CD4-positive, alpha-beta T cell treated with Interleukin-15 for 4 hours (primary cell): Measurements from ENCODE around the gene PCNT.
A peak's percentile ranks its signal among the peaks of the same experiment; 100 is the strongest.
"Not testable (repeated sequence)": the region's sequence is repeated elsewhere in the genome, so short reads cannot be mapped to it uniquely, and the experiment has no call there.

Experiments used
- DNase-seq: peaks from one replicate; pipeline ENCODE4 v3.0.0-alpha.2; 2020; ENCODE audit warnings: low spot score

The PCNT gene

DNA sequence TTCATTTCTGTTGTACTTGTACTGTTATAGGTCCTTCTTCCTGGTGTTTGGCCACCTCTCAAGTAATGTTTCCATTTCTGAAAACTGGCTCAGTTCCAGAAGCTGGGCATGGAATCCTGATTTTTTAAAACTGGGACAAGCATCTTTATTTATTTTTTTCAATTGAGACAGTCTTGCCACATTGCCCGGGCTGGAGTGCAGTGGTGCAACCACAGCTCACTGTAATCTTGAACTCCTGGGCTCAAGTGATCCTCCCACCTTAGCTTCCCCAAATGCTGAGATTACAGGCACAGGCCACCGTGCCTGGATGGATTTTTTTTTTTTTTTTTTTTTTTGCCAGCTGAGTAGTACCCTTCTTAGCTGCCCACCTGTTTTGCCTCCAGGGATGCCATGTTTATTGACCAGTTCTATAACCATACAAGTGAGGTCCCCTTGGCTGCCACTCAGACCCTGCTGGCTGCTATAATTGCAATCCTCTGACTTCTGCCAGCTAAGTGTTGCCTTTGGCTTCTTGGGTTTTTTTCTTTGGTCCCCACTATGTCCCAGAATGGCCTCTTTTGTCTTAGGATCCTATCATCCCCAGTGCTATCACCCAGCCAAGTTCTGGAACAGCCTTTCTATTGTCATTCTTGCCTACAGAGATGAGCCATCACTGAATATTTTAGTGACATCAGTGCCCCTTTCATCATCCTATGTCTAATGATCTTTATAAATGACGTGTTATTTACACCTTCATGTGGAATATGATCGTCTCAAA, 130.9 kb downstream of the PCNT start:
- no peak for DNase-seq

DNA sequence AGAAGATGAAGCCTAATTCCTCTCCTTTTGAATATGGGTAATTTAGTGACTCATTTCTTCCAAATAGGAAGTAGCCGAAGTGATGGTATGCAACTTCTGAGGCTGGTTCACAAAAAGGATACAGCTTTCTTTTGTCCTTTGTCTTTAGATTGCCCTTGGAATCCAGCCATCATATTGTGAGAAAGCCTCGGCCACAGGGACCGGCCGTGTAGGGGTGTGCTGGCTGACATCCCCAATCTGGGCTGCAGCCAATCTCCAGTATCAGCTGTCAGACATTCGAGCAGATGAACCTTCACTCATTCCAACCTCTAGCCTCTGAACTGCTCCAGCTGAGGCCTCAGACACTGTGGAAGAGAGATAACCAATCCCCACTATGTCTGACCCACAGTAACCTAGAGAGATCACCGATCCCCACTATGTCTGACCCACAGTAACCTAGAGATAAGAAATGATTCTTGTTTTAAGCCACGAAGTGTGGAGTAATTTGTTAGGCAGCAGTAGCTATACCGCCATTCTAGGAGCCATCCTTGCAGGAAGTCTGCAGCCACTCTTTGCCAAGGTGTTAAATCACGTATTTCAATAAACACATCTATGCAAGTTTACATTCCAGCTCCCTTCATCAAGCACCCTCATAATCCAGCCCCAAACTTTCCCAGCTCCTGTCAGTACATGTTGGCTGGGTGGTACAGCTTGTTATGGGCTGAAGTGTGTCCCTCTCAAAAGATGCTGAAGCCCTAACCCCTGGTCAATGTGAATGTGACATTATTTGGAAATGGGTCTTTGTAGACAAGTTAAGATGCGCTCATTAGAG, 131.8 kb downstream of the PCNT start:
- no peak for DNase-seq

GRCh38 chr21:46456750-46457149, 132.8 kb downstream of the PCNT start:
- DNase-seq, result no peak

DNA sequence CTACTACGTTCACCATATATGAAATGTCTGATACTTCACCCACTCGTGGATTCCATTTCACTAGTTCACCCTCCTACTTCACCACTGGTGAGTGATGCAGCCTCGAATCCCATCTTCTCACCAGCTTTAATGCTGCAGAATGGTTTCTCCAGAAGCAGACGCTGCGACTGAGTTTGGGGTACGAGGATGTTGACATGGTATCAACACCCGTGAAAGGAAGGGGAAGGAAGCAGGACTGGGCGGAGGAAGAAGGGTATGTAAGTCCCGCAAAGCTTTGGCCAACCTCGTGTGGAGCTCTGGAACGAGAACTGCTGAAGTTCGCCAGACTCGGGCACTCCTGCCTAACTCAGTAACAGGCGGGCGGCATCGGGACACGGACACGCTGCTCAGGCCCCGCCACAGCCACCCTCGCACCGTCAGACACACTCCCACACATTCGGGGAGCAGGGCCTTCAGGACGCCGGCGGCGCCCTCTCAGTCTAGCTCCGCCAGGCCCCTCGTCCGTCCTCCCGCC, 133.9 kb downstream of the PCNT start:
- DNase-seq, result no peak

DNA sequence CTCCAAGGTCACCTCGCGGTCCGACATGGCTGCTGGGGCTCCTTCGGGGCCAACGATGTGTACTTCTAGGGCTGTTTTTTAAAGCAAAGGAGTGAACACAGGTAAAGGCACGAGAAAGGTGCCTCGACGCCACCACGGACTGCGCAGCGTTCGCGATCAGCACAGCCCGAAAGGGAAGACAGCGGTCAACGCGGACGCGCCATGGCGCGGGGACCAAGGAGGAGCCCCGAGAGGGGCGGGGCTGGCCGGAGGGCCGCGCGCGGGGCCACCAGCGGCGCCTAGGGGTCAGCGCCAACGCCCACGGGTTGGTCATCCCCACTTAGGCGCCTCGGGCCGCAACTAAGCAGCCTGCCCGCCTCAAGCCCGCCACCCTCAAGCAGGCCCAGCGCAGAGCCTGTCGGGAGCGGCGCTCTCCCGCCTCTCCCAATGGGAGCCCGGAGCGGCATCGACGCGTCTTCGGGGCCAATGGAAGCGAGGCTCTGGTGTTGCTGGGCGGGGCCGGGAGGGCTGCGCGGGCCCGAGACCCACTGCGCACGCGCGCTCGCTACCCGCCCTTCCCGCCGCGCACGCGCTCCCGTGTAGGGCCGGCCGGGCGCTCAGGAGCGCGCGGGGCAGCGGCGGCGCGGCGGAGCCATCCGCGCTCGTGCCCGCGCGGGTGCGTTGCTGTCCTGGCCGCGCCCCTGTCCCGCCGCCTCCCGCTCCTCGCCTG, 134.5 kb downstream of the PCNT start, which contains the start of gene DIP2A:
Gene DIP2A, plus strand, starts transcription at position 577 of the 709 bp plus-strand sequence. CDS start 241 bp downstream, outside the sequence.
- DNase-seq, result peak; percentile 95

DNA sequence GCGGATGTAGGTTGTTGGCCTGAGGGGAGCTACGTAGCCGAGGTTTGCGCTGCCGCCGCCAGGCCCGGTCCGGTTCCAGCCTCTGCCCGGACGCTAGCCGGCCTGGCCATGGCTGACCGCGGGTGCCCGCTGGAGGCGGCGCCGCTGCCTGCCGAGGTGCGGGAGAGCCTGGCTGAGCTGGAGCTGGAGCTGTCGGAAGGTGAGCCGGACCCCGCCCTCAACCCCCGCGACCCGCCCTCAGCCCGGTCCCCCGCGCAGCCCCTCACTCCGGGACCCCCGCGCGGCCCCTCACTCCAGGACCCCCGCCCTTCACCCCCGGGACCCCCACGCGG, 135.0 kb downstream of the PCNT start:
- DNase-seq, result no peak

DNA sequence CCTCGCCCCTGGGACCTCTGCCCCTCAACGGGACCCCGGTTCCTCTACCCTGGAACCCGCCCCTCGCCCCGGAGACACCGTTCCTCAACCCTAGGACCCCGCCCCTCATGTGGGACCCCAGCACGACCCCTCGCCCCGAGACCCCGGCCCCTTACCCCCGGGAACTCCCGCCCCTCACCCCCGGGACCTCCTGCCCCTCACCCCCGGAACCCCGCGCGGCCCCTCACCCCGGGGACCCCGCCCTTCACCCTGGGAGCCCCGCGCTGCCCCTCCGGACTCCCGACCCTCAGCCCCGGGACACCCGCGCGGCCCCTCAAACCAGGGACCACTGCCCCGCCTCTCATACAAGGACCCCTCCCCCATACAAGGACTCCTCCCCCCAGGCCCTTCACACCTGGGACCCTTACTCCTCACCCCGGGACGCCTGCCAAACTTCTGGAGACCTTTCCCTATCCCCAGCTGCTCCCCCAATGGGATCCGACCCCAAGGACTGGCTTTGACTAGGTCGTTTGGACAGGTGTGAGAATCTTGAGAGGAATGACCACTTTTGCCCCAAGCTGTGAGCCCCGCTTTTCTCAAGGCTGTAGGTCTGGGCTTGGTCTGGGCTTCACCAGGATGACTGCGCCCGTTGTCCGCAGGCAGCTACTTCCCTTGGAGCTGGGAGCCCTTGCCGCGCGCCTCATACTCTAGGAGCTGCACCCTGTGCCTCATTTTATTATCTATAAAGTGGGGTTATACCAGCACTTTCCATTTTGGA, 135.6 kb downstream of the PCNT start:
- no peak for DNase-seq

DNA sequence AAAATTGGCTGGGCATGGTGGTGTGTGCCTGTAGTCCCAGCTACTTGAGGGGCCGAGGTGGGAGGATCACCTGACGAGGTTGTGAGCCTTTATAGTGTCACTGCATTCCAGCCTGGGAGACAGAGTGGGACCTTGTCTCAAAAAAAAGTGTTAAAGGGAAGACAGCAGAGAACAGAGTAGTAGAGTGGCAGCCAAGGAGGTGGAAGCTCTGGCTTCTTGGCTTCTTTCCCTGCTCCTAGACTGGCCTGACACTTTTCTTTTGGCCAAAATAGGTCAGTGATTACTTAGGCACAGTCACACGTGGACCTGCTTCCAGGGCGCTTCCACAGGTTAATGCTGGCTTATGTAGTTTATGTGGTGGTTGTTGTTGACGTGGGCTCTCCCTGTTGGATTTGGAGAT, 138.0 kb downstream of the PCNT start:
- DNase-seq, result no peak

DNA sequence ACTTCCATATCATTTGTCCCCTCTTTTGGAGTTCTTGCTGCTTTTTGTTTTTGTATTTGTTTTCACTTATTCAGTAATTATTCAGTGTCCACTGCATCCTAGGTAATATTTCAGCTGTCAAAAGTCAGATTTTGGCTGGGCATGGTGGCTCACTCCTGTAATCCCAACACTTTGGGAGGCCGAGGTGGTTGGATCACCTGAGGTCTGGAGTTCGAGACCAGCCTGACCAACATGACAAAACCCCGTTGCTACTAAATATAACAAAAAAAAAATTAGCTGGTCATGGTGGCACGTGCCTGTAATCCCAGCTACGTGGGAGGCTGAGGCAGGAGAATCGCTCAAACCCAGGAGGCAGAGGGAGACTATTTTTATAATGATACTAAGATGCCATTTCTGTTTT, 141.2 kb downstream of the PCNT start:
- DNase-seq, result not testable (repeated sequence)

DNA sequence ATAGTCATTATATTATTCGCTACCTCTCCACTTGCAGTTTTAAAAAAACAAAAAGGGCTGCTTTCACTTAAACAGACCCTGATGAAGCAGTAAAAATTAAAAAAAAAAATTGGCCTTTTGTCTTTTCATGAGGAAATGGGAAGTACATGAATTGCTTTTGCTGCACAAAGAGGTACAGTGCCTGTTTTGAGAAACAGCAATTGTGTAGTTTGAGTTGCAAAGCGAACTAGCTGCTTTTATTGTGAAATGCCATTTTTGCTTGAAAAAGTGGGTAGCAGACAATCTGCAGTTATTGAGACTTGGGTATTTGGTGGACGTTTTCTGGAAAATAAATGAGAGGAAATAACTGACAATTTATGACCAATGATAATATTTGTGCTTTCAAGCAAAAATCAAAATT, 141.7 kb downstream of the PCNT start:
- no peak for DNase-seq

- DNase-seq, result no peak
Measured at GRCh38 chr21:46468108-46468774, 144.3 kb downstream of the PCNT start.

DNA sequence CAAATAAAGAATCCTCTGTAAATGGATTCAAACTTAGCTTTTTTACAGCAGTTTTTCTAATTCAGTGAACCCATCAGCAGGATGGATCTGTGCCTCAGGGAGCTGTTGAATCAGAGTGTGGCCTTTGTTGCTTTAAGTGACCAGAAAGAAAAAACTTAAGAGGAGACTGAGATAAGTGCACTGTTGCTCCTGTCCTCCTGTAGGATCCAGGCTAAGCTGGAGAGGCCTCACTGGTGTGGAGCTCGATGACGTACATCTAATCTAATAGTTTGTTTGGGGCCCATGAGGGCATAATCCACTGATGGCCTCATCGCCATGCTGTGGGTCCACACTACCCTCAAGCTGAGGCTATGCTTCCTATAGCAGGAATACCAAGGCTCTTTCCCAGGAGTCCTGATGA, 145.3 kb downstream of the PCNT start:
- no peak for DNase-seq

GRCh38 chr21:46471514-46471913, 147.6 kb downstream of the PCNT start:
- no peak for DNase-seq

- no peak for DNase-seq
Measured at GRCh38 chr21:46472246-46472645, 148.3 kb downstream of the PCNT start.

DNA sequence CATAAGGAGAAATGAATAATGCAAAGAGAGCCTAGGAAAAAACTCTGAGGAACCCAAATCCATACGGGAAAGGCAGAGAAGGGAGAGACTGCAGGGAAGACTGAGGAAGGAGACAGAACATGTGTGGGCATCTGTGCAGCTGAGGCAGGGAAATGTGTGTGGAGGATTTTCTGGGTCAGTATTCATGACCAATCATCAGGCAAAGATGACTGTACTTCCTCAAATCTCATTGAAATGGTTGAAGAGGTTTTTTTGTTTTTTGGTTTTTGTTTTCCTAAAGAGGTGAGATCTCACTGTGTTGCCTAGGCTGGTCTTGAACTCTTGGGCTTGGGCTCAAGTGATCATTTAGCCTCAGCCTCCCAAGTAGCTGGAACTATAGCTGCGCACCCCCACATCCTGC, 150.4 kb downstream of the PCNT start:
- no peak for DNase-seq

DNA sequence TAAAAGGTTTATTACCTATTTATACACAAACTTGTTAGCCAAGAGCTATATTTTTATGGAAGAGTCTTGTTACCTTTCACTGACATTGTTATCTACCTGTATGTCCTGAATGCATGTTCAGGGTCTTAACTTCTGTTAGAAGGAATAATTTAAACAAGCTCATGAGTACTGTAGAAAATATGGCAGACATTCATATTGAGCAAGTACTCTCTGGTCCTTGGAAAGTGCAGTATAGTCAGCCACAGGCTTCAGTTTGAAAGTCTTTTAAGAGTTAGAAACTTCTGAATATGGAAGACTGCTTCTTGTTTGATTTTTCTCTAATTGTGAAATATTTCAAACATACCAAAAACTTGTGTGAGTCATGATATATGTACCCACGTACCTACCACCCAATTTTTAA, 151.3 kb downstream of the PCNT start:
- DNase-seq, result no peak

DNA sequence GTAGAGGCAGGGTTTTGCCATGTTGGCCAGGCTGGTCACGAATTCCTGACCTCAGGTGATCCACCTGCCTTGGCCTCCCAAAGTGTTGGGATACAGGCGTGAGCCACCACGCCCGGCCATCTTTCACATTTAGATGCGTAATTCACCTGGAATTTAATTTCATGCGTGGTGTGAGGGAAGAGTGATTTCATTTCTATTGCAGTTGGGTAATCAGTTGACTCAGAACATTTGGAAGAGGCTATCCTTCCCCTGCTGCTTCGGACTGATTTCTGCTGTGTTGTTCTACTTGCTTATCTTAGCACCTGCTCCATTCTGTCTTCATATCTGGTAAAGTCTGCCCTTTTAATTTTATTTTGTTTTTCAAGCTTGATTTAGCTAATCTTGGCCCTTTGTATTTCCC, 153.8 kb downstream of the PCNT start:
- no peak for DNase-seq

DNA sequence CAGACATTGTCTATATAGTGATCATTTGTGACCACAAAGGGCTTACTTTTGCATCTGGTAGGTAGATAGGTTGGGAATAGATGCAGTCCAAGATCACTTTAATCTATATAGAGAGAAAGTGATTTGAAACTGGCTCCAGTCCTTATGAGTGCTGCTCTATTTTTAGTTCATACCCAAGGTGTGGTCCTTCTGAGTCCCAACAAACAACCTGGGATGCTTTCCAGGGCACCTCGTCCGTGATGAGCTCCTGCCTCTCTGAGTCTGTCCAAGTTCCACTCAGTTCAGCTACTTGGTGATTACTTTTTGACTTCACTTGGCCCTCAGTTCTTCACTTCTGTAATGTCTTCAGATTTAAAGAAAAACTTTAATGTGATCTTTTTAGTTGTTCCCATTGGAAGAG, 155.0 kb downstream of the PCNT start:
- no peak for DNase-seq

- DNase-seq, result no peak
Measured at GRCh38 chr21:46480466-46480865, 156.5 kb downstream of the PCNT start.

DNA sequence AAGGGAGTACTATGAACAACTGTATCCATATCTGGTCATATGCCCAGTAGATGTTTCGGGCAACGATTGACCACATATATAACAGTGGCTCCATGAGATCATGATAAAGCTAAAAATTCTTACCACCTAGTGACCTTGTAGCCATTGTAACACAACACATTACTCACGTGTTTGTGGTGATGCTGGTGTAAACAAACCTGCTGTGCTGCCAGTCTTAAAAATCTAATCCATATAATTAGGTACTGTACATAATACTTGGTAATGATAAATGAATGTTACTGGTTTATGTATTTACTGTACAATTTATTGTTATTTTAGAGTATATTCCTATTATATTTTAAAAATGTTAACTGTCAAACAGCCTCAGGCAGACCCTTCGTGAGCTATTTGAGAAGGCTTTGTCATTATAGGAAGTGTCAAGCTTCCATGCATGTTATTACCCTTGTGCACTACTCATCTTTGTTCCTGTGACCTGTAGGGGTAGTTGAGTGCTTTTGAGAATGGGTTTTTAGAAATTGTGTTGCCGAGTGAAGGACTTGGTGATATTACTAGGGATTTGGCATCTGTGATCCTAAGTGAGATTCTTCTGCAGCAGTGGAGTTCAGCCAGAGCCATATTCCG, 158.4 kb downstream of the PCNT start:
- no peak for DNase-seq

DNA sequence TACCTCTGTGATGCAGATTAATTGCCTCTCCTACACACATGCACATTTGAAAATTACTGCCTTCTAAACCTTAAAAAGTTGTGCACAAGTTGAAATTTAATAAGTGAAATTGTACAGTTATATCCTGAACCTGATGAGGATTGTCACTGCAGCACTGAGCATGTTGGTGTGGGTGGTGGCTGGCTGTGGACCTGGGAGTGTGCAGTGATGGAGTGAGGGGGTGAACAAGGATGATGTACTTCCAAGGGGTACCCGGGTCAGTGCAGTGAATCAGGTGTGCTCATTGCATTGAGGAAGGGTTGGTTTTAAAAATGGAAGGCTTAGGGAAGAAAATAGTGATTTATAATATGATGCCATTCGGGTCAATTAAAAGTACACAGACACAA, 158.9 kb downstream of the PCNT start:
- no peak for DNase-seq
